RCC 7860 (cell line): ENCODE data around the gene NRG2.

ENCODE experiments used
- DNase-seq: peaks from one replicate; pipeline ENCODE4 v3.0.0-alpha.2; 2015; ENCODE audit warnings: low spot score
- FAIRE-seq: peaks from 2 replicates; lab custom pipeline; 2012; peaks lifted over from hg19 to GRCh38; lab: Jason Lieb, UNC

Gene NRG2

DNA sequence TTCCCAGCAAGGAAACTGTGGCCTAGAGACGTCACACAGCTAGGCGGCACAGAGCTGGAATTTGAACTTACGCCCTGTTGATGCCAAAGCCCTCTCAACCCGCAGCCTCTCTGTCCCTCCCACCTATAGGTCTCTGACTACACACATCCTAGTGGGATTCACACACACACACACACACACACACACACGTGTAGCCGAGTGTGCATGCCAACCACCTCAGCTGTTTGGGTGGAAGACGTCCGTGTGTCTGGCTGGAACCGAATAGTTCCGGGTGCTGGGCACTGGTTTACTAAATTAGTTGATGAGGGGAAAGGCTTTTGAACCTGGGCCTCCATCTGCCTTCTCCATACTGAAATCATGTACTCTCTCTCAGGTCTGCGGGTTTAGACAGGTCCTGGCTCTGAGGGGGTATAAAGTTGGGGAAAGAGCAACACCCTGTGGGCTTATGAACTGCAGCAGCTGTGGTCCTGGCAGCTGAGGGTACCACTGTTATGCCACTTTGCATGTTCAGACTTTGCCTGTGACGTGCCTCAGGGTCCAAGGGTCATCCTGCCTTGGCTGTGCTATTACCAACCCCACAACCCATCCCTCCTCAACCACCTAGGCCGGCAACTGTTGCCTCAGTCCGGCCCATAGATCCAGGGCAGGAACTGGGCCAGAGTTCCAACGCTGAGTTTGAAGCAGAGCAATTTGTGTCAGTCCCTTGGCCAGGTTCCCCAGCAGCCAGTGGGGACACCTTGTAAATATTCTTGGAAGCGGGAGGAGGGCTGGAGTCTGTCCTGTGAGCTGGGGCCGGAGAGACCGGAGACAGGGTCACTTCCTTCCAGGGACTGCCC lies 197.0 kb downstream of the NRG2 start:
- DNase-seq = no peak
- FAIRE-seq = no peak

DNA sequence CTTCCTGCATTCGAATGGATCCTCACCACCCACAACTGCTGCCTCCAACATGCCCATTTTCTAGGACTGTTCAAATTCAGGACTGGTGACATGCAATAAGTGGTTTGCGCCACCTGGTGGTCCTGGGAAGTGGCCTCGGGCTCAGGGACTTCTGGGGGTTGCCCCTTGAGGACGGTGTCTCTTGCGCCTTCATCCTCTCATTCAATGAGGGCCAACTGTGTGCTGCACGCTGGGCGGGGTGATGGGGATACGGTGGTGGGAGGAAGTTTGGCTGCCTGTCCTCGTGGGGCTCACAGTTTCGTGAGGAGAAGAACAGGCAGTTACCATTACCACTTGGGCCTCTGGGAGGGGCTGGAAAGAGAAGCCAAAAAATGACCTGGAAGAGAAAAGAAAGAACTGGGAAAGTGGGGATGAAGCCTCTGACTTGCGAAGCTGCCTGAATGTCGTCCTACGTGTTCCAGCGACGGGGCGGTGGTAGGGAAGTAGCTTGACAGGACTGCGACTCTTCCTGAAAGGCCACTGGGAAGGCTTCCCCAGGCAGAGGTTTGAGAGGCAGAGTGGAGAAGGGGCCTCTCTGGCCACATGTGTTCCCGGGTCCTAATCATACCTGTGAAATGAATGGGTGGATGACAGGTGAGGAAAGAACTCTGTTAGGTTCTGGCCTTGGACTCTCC lies 198.5 kb downstream of the NRG2 start:
- peak; percentile 63 for DNase-seq
- FAIRE-seq = peak; percentile 23

DNA sequence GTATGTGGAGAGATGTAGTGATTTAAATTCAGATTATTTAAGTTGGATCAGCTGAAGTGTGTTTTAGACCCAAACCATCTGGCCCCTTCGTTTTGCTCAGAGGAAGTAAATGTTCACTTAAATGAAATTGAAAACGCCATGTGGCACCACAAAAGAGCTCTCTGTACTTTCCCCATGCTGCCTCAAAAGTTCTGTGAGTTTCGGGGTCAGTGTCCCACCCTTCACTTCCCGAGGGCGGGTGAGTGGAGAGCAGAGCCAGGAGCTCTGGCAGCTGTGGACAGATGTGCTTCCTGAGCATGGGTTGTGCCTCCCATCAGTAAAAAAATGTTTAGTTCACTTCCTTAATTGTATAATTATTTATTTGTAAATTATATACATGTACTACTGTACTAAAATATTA lies 199.1 kb downstream of the NRG2 start:
- DNase-seq (no peak), FAIRE-seq (no peak)

DNA sequence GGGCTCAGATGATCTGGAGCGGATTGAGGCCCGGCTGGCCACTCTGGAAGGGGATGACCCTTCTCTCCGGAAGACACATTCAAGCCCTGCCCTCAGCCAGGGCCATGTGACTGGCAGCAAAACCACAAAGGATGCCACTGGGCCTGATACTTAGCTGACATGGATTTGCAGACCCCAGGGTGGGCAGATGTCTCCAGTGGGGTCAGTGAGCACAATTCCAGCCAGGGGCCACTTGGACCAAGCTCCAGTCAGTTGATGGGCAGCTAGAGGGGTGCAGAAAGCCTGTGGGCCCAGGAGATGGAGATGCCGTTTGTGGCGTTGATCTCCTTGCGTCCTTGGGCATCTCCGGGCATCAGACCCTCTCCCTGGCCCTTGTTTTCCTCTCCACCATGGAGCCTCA lies 200.8 kb downstream of the NRG2 start:
- DNase-seq = no peak
- FAIRE-seq = no peak

DNA sequence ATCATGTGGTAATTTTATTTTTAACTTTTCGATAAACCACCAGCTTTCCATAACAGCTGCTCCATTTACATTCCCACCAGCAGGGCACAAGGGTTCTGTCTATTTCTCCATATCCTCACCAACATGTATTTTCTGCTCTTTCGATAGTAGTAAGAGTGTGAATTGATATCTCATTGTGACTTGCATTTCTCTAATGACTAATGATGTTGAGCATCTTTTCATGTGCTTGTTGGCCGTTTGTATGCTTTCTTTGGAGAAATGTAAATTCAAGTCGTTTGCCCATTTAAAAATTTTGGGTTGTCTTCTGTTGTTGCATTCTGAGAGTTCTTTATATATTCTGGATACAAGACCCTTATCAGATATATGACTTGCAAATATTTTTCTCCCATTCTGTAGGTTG lies 201.6 kb downstream of the NRG2 start:
- DNase-seq = no peak
- no peak for FAIRE-seq

DNA sequence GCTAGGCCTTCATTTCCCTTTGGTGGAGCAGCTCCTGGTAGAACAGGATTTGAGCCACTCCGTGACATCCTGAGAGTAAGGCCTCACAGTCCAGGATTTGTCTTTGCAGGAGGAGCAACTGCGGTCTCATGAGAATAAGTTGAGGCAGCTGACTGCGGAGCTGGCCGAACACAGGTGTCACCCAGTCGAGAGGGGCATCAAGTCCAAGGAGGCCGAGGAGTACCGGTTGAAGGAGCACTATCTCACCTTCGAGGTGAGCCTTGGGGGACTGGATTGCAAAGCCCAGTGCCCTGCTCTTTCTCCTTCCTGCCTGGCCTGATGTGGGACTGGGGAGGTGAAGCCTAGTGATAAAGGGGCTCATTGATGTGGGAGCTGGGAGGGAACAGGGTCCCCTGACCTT lies 203.2 kb downstream of the NRG2 start:
- no peak for FAIRE-seq

DNA sequence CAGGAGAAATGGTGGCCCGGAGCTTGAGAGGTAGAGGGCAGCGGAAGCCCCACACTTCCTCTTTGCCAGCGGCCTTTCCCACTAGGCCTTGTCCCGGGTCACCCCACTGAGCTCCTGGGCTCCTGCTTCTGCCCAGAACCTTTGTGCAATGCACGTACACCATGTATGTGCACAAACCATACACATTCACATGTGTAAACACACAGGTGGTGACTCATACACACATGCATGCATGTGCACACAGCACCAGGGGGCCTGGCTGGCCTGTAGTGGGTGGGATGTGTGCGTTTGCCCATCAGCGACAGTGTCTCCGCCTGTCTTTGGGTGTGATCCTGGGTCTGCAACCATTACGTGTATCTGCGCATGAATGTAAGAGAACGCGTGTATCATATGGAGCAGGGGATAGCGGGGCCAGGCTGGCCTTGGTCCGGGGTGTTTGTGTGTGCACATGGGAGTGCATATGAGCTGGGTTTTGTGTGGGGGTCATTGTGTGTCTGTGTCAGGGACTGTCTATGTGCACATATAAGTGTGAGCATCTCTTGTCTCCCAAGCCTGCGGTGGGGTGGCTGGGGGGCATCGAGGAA lies 203.8 kb downstream of the NRG2 start:
- DNase-seq = no peak
- FAIRE-seq = no peak

More for the DNA sequence above, 203.2 kb downstream of the NRG2 start:
- no peak for DNase-seq

DNA sequence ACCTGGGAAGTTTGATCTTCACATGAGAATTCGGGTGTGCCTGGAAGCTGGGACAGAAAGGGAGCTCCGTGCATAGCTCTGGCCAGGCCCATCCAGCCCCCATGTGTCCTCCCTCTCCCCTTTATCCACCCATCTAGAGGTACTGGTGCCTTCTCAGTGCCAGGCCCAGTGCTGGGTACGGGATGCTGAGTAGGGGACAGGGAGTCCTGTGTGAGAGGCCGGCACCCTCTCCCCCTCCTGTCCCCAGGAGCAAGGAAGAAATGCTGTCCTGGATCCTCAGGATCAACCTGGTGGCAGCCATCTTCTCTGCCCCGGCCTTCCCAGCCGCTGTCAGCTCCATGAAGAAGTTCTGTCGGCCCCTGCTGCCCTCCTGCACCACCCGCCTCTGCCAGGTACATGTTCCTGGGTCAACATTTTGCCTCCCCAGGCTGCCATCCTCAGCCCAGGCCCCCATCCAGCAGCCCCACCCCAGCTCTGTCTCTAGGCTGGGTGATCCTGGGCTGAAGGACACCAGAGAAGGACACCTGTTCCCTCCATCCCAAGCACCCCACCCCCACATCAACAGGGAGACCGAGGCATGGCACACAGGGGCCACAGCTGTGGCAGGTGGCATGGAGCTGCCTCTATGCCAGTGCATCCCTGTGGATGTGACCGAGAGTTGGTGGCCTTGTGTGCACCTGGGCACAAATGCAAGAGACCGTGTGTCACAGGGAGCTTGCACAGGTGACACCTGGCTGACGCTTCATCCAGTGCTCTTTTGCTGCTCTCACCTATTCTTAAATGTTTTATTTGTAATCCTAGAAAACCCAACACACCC lies 204.5 kb downstream of the NRG2 start:
- FAIRE-seq (no peak), DNase-seq (no peak)

DNA sequence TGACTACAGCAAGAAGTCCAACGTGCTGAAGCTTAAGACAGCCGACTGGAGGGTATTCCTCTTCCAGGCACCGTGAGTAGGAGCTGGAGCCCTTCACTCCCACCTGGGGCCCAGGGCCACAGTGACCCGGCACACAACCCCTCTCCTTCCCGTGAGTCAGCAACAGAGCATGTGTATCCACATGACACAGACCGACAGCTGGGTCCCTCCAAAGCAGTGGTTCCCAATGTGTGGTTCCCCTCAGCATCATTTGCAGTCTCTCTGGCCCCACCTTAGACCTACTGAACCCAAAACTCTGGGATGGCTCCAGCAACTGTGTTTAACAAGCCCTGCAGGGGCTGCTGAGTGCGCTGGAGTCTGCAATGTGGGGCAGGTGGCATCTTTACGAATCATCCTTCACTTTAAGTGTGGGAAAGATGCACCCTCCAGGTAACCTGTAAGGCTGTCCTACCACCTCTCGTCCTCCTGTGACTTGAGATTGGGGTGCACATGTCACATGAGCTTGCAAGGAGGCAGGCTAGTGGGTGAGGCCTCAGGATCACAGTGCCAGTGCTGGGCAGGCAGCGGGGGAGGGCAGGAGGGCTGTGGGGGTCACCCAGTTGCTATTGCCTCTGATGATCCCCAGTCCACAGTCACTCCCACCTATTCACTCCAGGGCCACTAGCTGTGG lies 205.3 kb downstream of the NRG2 start:
- FAIRE-seq (no peak), DNase-seq (no peak)

DNA sequence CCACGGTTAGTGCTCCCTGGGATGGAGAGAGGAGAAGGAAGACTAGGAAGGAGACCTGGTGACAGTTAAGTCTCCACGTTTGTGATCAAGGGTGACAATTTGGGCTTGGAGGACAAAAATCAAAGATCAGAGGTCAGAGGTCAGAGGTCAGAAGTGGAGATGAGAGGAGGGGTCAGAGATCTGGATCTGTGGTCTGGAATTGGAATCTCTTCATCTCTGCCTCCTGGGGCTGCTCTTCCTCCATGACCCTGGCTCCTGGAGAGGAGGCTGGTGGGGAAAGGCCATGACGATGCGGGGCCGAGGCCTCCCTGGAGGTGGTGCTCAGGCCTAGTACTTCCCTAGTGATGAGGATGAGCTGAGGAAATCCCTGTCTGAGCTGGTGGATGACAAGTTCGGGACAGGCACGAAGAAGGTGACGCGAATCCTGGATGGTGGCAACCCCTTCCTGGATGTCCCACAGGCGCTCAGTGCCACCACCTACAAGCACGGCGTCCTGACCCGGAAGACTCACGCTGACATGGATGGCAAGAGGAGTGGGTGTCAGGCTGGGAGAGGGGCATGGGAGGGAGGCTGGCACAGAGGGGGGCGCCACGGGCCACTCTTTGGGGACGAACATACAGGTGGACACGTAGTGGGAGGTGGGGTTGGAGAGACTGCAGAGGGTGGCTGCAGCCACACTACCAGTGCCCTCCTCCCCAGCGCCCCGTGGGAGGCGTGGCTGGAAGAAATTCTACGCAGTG lies 206.5 kb downstream of the NRG2 start:
- FAIRE-seq = no peak
- no peak for DNase-seq

DNA sequence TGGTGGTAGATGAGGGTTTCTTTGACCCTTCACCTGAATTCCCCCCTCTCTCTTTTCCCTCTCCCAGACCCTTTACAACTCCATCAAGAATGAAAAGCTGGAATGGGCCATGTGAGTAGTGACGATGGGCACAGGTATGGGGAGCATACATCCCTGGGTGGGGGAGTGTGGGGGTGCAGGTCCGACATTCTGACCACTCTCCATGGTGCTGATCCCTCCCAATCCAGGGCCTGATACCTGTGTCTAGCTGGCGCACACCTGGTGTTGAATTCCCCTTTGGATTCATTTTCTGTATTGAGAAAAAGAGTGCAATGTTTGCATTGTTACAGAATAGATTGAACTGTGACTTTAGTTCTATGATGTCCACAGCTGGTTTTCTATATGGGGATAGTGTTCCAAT lies 207.4 kb downstream of the NRG2 start:
- FAIRE-seq = no peak
- no peak for DNase-seq

DNA sequence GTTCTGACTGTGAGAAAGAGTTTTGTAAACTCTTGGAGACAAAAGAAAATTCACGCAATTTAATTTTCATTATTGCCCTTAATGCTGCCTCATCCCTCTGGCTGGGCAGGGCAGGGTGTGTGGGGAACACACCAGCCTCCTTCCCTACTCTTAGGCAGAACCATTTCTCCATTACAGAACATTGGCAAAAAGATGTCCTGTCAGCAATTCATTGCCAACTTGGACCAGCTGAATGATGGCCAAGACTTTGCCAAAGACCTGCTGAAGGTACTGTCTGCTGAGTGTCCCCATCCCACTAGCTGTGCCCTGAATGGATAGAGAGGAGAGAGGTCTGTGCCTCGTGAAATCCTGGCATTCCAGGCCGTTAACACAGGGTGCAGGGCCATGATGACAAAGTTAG lies 209.6 kb downstream of the NRG2 start:
- FAIRE-seq (no peak), DNase-seq (no peak)

DNA sequence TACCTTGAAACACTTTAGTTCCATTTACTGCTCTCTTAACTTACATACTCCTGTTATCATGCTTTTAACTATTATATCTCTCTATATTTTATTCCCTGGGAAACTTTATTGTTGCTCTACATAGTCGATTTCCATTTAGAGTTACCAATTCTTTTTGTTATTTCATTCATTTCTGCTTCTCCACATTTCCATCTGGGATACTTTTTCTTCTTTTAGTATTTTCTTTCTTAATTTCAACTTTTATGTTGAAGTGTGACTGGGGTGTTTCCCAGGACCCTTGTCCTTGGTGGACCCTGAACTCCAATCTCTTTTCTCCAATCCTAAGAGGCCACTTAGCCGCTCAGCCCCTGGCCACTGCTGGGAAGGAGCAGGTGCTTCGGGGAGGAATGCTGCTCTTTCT lies 211.5 kb downstream of the NRG2 start:
- FAIRE-seq (no peak), DNase-seq (no peak)

DNA sequence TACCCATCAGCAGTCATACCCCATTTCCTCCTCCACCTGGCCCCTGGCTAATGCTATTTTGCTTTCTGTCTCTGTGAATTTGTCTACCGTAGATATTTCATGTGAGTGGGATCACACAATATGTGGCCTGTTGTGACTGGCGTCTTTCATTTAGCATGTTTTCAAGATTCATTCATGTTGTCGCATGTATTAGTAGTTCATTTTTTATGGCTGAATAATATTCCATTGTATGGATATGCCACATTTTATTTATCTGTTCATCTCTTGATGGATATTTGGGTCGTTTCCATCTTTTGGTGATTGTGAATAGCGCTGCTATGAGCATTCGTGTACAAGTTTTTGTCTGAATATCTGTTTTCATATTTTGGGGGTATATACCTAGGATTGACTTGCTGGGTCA lies 213.6 kb downstream of the NRG2 start:
- FAIRE-seq (no peak), DNase-seq (no peak)

DNA sequence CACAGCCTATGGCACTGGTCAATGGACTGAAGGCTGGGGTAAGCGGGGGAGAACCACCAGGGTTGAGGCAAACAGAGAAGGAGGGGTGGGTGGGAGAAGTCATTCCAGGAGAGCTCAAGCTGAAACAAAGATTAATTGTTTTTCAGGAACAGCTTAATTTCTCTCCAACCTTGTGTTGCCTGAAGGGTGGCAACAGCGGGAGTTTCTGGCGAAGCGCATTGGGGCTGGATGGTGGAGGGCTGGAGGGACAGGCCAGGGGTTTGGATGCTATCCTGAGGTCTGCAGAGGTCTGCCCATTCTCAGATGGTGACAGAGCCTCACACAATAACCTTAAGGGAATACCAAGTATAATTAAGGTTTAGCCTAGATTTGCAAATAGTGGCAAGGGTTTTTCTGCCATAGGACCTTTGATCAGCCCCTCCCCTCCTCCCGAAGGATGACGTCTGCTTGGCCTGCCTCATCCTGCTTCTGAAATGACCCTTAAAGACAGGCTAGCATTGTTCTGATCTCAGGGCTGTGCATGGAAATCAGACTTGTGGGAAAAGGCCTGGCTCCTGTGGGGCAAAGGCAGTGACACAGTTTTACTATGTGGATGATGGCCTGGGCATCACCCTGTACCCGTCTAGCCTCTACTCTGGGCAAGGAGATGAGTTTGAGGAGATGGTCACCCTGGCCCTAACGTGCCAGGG lies 214.7 kb downstream of the NRG2 start:
- FAIRE-seq (no peak), DNase-seq (no peak)

DNA sequence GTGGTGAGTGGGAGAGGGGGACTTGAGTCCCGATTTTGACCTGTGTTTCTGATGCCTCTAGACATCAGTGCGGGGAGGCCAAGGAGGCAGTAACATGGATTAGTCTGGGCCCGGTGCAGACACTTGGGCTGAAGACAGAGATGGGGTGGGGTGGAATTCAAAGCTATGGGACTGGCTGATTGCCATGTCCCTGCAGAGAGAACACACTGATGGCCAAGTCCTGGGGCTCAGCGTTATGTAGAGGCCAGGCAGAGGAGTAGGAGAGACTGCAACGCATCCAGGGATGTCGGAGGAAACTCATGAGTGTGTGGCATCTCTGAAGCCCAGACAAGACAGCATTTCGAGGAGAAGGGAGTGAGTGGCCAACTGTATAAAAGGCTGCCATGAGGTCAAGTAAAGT lies 217.4 kb downstream of the NRG2 start:
- FAIRE-seq (no peak), DNase-seq (no peak)

DNA sequence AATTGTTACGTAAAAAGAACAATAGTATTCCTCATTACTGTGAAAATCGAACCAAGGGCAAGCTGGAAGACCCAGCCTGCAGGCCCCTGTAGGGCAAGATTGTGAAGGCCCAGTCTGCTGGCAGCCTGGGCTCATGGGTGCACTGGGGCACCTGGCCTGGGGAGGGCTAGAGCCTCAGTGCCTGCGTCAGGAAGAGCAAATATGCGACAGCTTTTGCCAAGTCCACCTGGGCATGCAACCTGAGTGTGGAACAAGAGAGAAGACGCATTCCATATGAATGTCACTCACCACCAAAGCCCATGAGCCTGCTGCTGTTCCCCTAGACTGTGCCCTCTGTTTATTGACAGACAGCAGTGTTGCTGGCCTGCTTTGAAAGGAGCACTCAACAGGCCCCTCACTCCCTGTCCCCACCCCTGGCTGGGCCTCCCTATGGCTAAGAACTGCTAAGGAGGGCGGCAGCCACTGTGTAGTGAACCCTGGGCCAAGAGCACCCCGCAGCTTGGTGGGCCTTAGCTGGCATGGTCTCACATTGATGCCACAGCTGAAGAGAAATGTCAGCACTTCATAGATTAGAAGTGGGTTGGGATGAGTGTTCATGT lies 219.2 kb downstream of the NRG2 start:
- FAIRE-seq = no peak
- no peak for DNase-seq

DNA sequence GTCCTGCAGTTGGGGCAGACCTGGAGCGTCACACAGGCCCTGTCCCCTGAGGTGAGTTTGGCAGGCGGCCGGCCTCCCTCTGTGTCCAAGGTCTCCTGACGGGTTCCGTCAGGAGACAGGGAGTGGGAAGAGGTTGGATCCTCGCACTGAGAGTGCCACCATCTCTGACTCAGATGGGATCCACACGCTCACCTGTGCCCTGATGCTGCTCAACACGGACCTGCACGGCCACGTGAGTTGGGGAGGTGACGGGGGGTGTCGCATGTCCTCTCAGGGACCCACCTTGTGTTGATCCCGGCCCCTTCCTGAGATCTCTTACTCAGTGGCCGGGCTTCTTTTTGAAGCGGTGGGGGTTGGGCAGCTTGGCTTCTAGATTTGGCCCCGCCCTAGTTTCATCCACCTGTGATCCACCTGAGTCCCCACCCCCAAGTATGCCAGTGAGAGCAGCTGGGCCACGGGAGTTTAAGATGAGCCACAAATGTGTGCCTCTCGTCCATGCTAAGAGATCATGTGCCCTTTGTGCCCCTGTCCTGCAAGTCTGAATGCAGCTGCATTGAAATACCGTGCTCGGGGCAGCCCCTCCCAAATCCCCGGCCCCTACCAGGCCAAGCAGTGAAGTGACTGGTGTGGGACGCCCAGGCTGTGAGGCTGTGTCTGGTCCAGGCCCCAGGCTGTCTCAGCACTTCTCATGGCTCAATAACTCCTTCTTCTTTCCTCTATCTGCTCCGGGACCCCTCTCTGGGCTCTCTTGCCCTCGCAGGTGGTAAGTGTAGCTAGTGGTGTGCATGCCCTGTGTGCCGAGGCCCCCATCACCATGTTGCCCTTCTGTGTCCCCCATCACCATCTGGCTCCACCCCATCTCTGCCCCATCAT lies 220.3 kb downstream of the NRG2 start:
- FAIRE-seq = no peak
- DNase-seq = no peak
